Measurements from ENCODE around the gene AKNA. TPM values are rescaled to one million over a fixed set of nuclear protein-coding genes. Genes with fewer than 3 reads are reported as not detected.

Gene AKNA
- total RNA-seq, 1 donor from 2014 or later: 0.20 TPM

DNA sequence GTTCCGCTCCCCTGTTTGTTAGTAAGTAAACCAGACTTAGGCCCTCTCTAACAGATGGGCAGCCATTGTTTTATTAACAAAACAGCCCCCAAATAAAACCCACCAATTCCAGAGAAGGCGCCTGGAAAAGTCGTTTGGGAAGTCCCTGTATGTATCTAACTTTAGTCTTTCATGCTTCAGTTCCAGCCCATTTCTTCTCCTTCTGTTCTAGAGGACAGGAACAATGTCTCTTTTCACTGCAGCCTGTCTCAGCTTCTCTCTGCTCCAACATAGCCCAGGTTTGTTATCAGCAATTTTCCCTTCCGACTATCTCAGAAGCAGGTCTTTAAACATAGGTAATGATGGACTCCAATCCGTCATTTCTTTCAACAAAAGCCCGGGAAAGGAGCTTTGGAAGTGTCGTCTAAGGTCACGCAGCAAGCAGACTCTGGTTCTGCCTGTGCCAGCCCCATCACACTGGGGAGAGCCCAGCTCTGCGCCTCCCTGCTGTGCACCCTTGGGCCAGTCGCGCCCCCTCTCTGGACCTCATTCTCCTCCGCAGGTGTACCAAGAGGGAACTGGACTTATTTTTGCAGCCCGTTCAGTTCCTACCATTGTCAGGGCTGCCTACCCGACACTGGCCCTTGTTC, 9.6 kb upstream of the AKNA start:
- no peak for DNase-seq (ENCODE audit: low read depth in 2 of 2)

- no peak for DNase-seq (ENCODE audit: low read depth in 2 of 2)
Measured at GRCh38 chr9:114396558-114397218, 8.9 kb upstream of the AKNA start.

DNA sequence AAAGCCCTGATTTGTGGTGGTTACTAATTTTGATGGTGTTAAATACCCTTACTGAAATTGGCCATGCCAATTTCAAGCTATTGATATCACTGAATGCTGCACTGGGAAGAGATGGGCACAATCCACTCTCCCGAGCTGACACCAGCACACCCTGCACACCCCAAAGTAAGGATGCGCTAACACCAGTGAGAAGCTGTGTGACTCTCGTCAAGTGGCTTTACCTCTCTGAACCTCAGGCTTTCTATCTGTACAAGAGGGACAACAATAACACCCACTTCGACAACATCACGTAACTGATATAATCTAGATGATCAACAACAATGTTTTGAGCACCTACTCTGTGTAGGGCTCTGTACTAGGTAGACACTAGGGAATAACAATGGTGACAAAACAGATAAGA, 8.0 kb upstream of the AKNA start:
- no peak for DNase-seq (ENCODE audit: low read depth in 2 of 2)

DNA sequence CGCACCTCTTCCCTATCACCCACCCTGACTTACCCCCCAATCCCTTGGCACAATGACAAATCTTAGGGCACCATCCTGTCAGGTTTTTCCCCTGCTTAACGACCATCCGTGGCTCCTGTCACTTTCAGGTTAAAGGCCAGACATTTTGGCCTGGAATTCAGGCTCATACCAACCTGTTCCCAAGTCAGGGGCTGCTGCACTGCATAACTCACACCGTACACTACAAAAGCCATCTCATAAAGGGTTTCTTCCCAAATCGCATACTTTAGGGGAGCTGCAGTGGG, 7.5 kb upstream of the AKNA start:
- no peak for DNase-seq (ENCODE audit: low read depth in 2 of 2)

DNA sequence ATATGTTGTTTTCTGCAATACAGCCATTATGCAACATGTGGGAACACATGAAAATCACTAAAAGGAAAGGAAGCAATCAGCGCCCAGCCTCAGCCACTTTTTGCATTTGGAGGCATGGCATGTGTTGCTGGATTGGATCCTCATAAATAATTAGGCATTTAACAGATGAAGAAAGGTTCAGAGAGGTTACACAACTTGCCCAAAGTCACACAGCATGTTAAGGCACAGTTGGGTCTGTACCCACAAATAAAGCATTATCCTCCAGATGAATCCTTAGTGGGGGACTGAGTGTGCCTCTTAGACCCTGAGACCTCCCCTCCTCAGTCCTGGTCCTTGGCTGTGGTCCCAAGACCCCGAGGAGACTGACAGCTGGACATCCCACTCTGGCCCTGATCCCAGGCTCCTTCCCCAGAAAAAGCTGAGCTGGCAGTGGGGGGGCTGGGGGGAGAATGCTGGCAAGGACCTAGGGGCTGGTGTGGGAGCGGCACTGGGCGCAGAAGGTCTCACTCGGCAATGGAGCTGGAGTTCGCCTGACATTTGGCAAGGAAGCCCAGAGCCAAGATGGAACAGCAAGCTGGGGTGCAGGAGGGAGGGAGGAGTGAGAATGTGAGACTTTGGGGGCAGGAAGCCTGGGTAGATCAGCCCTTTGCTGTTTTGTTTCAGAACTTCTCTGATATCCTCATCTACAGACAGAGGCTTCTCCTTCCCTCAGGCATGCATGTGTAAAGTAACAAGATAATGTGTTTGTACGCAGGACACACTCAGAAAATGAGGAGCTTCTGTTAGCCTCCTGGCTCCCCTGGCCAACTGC, 6.9 kb upstream of the AKNA start:
- DNase-seq (ENCODE audit: low read depth in 2 of 2): no peak

DNA sequence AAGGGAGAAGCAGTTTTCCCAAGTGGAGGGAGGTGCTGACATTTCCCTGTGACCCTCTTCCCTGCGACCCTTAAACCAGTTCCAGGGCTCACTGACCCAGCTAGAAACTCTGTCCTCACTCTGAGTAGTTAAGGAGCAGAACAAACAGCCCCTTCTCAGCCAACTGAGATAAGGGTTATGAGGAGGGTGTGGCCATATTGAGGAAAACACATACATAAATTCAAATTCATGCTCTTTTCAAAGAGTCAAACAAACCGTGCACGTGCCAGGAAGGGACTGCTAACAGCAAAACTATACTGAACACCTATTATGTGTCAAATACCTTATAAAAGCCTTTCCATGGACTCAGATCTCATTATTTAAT, 4.9 kb upstream of the AKNA start:
- DNase-seq (ENCODE audit: low read depth in 2 of 2): no peak

GRCh38 chr9:114390952-114391351, 3.2 kb upstream of the AKNA start:
- DNase-seq (ENCODE audit: low read depth in 2 of 2): no peak

DNA sequence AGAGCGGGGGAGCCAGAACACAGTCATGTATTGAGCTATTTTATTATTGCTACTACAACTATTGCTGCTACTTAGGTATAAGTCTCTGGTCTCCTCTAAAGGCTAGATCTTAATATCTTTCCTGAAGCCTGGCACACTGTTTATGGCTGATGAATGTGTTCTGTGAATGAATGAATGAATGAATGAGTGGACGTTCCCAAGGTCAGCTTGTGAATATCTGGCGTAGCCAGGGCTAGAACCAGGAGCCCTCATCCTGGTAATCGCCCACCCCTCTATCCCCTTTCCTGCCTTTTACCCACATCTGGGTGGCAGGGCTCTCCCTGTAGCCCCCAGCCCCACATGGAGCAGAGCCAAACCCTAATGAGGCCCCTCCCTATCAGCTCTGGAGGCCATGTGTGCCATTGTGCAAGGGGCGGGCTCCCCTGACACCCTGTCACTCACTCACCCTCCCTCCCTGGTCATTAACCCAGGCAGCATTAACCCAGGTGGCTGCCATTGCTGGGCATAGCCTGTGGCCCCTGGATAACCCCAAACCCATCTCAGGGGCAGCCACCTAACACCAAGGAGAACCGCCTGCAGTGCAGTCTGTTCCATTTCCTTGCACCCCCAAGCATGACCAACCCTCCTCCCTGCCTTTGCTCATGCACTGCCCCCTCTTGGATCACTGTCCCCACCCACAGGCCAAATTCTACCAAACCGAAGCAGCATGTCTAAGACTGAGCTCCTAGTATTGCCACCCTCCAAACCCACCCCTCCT, 2.0 kb upstream of the AKNA start:
- DNase-seq (ENCODE audit: low read depth in 2 of 2): no peak

DNA sequence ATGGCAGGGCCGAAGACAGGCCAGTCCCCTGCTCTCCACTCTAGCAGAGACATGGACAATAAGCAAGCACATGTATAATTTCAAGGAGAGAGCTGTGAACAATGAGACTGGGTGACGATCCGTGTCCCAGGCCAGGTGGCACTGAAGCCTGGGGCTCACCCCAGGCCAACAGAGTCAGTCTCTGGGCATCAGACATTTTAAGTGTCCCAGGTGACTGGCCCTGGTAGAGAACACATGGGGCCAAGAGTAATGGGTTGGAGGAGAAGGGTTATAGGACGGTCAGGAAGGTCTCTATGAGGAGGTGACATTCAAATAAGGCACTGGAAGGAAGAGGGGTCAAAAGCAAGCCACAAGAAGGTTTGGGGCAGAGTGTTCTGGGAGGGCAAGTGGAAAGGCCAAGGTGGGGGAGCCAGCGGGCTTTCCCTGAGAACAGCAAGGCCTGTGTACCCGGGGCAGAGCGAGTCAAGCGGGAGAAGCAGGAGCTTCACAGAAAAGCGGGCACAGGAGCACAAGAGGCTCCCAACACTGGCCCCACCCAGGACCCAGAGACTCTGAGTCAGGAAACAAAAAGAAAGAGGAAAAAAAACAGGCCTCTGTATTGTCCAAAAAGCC, 1.1 kb upstream of the AKNA start:
- no peak for DNase-seq (ENCODE audit: low read depth in 2 of 2)

DNA sequence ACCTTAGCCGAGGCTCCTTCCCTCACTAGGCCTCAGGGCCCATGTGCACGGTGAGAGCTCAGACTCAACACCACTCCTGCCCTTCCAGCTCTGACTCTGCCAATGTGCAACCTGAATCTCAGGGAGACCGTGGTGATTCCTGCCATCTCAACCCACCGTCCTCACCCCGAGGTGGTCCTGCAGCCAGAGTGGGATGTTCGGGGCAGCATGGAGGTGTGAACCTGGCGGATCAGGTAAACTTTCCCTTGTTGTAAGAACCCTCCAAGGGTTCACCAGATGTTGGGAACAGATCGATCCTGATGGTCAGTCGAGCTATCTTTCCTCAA, 538 bp upstream of the AKNA start:
- DNase-seq (ENCODE audit: low read depth in 2 of 2): no peak

DNA sequence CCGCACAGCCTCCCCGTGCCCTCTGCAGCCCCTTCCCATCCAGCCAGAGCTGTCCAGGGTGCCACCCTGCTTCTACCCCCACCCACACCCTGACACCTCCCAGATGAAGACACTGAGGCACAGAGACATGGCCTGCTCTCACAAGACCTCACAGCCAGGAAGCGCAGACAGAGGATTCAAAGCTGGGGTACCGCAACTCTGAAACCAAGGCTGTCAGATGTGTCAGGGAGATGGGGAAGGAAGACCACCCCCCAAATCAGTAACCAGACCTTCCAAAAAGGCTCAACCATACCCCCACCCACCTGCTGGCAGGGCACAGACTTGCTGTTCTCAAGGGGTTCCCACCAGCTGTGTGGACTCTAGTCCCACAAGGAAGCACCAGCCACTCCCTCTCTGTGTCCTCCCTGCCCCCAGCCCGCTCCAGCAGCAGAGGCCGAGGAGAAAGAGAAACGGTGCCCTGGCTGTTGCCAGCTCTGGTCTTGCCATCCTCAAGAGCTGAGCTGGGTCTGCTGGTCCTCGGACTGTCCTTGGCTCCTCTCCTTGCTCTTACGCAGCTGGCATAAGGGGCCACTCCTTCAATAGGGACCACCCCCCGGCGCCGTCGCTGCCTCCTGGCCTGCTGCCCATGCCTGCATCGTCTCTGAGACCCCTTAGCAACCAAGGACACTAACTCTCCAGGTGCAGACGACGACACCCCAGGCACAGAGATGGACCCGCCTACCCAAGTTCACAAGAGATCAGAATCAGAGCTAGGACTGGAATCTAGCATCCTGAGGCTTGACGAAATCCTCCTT, 699 bp downstream of the AKNA start:
- DNase-seq (ENCODE audit: low read depth in 2 of 2): peak in 1 of 2 donors; percentile 37

GRCh38 chr9:114386361-114386885, 1.4 kb downstream of the AKNA start:
- no peak for DNase-seq (ENCODE audit: low read depth in 2 of 2)

DNA sequence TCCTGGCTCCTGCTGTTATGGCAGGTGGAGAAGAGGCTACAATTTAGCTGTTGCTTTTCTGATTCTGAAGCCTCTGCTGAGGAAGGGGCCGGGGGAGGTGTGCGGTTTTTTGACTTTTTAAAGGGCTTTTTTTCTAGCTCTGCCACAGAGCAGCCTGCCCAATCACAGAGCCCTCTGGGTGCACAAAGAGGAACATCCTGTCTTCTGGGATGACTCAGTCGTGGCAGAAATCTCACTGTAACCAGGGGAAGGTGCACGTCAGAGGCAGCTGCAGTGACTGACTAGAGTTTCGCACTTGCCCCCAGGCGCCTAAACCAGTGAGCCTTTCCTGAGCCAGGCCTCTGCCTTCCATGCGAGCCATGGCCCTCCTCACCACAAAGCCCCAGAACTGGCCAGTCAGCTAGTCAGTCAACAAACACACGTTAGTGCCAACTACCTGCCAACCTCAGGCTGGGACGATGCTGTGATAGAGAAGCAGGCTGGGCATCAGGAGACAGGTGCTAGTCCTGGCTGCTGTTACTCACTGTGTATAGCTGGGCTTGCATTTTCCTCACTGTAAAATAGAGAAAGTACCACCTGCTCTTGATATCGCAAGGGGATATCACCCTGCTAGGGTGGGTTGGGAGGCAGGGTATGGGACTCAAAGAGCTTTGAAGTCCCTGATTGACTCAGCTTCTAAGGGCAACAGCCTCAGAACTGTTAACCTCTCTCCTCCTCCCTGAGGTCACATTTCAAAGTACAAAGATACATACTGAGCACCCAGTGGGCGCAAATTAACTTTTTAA, 2.2 kb downstream of the AKNA start:
- DNase-seq (ENCODE audit: low read depth in 2 of 2): peak; percentile 44 to 89

DNA sequence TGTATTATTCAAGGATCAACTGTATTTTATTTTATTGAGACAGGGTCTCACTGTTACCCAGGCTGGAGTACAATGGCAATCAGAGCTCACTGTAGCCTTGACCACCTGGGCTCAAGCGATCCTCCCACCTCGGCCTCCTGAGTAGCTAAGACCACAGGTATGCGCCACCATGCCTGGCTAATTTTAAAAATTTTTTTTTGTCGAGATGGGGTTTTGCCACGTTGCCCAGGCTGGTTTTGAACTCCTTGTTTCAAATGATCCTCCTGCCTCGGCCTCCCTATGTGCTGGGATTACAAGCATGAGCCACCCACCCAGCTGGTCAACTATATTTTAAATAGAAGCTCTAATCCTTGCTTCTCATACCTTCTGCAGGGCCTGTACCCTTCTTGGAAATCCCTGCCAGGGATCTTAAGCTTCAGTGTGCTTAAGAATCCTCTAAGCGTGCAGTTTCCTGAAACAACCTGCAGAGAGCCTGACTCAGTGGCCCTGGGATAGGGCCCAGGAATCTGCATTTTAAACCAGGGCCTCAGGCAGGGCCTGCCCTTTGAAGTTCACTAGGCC, 2.9 kb downstream of the AKNA start:
- peak in 1 of 2 donors; percentile 23 for DNase-seq (ENCODE audit: low read depth in 2 of 2)

- DNase-seq (ENCODE audit: low read depth in 2 of 2): no peak
Measured at GRCh38 chr9:114384341-114384740, 3.4 kb downstream of the AKNA start.

- no peak for DNase-seq (ENCODE audit: low read depth in 2 of 2)
Measured at GRCh38 chr9:114383521-114384231, 4.1 kb downstream of the AKNA start.

GRCh38 chr9:114382699-114383520, 4.9 kb downstream of the AKNA start:
- no peak for DNase-seq (ENCODE audit: low read depth in 2 of 2)

DNA sequence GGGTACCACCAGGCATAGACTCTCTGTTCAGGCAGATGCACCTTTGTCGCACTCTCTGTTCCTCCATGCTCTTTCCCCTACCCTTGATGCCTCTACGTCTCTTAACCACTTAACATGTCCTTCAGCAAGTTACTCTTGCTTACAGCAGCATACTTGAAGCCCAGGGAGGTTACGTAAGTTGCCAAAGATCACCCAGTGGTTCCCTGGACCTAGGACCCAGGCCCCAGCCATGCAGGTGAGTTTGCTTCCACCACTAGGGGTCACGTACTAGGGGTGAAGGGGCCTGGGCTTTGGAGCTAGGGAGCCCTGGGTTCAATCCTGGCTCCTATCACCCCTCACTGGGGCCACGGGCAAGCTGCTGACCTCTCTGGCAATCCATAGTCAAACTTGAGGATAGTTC, 8.9 kb downstream of the AKNA start:
- no peak for DNase-seq (ENCODE audit: low read depth in 2 of 2)

Measured in lung microvascular endothelial cell (primary cell).